ENCODE measurements around the gene ATP5MC3.

GRCh38 chr2:175188761-175189160 lies 7.3 kb upstream of the ATP5MC3 start:
- TF ChIP-seq CTCF (IDR thresholded peaks at IDR 0.05) (no peak), POLR2A (IDR thresholded peaks at IDR 0.05) (no peak)

Data from lower leg skin (tissue), 3 donors.